Neural cell (in vitro differentiated cells): ENCODE measurements around the gene PRKCSH.

Experiments
- CTCF ChIP-seq: fragments of 450-650 bp; IDR thresholded peaks from 2 replicates; pipeline ENCODE4 v1.5.1; 2014; ENCODE audit warnings: antibody characterized with exemption, mild to moderate bottlenecking, moderate library complexity; ENCODE audit not compliant: poor library complexity, severe bottlenecking
- EP300 ChIP-seq: fragments of 450-650 bp; conservative IDR thresholded peaks from 2 replicates; pipeline ENCODE4 v1.6.1; 2014; ENCODE audit warnings: antibody characterized with exemption, mild to moderate bottlenecking, moderate library complexity; ENCODE audit not compliant: poor library complexity, severe bottlenecking
- EZH2 ChIP-seq: fragments of 200-600, 300-800 bp; shearing (Covaris generic), sonication (generic); IDR thresholded peaks from 2 replicates; pipeline ENCODE4 v1.6.1; 2014; ENCODE audit warnings: antibody characterized with exemption, low read length, borderline replicate concordance, mild to moderate bottlenecking; ENCODE audit not compliant: insufficient read depth, poor library complexity, severe bottlenecking
- MXI1 ChIP-seq: fragments of 450-650 bp; conservative IDR thresholded peaks from 2 replicates; pipeline ENCODE4 v1.6.1; 2014; ENCODE audit warnings: antibody characterized with exemption, mild to moderate bottlenecking; ENCODE audit not compliant: poor library complexity, severe bottlenecking
- POLR2AphosphoS5 ChIP-seq: IDR thresholded peaks from 2 replicates; pipeline ENCODE4 v1.6.1; 2012
- RAD21 ChIP-seq: fragments of 450-650 bp; conservative IDR thresholded peaks from 2 replicates; pipeline ENCODE4 v1.6.1; 2014; ENCODE audit warnings: antibody characterized with exemption, mild to moderate bottlenecking, moderate library complexity
- REST ChIP-seq: IDR thresholded peaks from 2 replicates; pipeline ENCODE4 v1.6.1; 2012; ENCODE audit warnings: borderline replicate concordance
- SMC3 ChIP-seq: fragments of 450-650 bp; conservative IDR thresholded peaks from 2 replicates; pipeline ENCODE4 v1.6.1; 2014; ENCODE audit warnings: antibody characterized with exemption, mild to moderate bottlenecking, moderate library complexity; ENCODE audit not compliant: poor library complexity
- TAF1 ChIP-seq: IDR thresholded peaks from 2 replicates; pipeline ENCODE4 v1.6.1; 2012; ENCODE audit warnings: low read depth

- no peak for TF ChIP-seq REST
- TF ChIP-seq EZH2: no peak
- TF ChIP-seq RAD21: no peak
- no peak for TF ChIP-seq CTCF
- TF ChIP-seq EP300: no peak
- TF ChIP-seq TAF1: no peak
- no peak for TF ChIP-seq POLR2AphosphoS5
- no peak for TF ChIP-seq SMC3
- TF ChIP-seq MXI1: no peak
Observed at GRCh38 chr19:11461453-11461852, 26.0 kb downstream of the PRKCSH start.
